ENCODE results near the gene FBXO4. TPM values are rescaled to one million over a fixed set of nuclear protein-coding genes. Genes with fewer than 3 reads are reported as not detected.
"Not testable (repeated sequence)": the region's sequence is repeated elsewhere in the genome, so short reads cannot be mapped to it uniquely, and the experiment has no call there.

Gene FBXO4
- total RNA-seq, 1 experiment from 2014 or later, result 1.2 TPM

DNA sequence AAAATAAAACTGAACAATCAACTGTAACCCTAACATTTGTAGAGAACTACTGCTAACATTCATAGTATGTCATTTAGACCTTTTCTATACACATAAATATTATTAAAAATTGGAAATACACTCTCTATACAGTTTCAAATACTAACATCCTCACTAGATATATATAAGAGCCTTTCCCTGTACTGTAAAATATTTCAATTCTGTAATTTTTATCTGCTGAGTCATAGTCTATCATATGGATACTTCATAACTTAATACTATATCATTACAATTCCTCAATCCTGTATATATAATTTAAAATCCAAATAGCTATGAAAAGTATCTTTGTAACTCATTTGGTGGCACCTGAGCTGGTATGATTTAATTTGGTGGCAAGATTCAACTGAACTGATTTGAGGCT lies 55.8 kb downstream of the FBXO4 start:
- no peak overlapping the region for H3K27ac ChIP-seq (ENCODE audit: insufficient read length, low read depth, low read length)
- Mint-ChIP-seq H3K9me3 (peaks cover under 1 to 7% of the 10 kb centered on the region in 2 experiments; a peak in 3 of 5 replicates), H3K36me3 (ENCODE audit: insufficient read depth in 1 of 3, low read depth in 3 of 3) (no peaks in the 10 kb centered on the region; a peak in 2 of 7 replicates), H3K27ac (no peak overlapping the region), H3K4me1 (no peaks in the 10 kb centered on the region), H3K4me3 (no peak overlapping the region), H3K27me3 (ENCODE audit: low read depth) (no peaks in the 10 kb centered on the region)
- no peak overlapping the region for H2AFZ ChIP-seq (ENCODE audit: low read length)
- H3K4me1 ChIP-seq (ENCODE audit: insufficient read depth, low read length), result no peaks in the 10 kb centered on the region
- no peak overlapping the region for H3K9ac ChIP-seq (ENCODE audit: extremely low read depth, insufficient read length, low read length)
- H3K23me2 ChIP-seq (ENCODE audit: insufficient read length, low read depth, low read length, poor library complexity, severe bottlenecking), result no peaks in the 10 kb centered on the region
- H2BK20ac ChIP-seq (ENCODE audit: low read depth, low read length, poor library complexity, severe bottlenecking), result no peak overlapping the region
- H3K23ac ChIP-seq (ENCODE audit: insufficient read length, low read depth, low read length), result no peak overlapping the region
- H3K9me3 ChIP-seq (ENCODE audit: control insufficient read depth, low read depth, low read length), result no peaks in the 10 kb centered on the region
- no peak overlapping the region for H3K18ac ChIP-seq (ENCODE audit: insufficient read length, low read depth, low read length)
- H3K79me1 ChIP-seq (ENCODE audit: insufficient read depth, low read depth, low read length, poor library complexity, severe bottlenecking), result no peaks in the 10 kb centered on the region
- DNase-seq, result no peak
- no peak overlapping the region for H2BK12ac ChIP-seq (ENCODE audit: insufficient read length, low read depth, low read length)
- no peak overlapping the region for H2AK5ac ChIP-seq (ENCODE audit: insufficient read length, low read length)
- H3K14ac ChIP-seq (ENCODE audit: insufficient read depth, low read length), result no peak overlapping the region
- H3K4me2 ChIP-seq (ENCODE audit: insufficient read depth, insufficient read length, low read length), result no peak overlapping the region
- TF ChIP-seq CTCF (conservative IDR thresholded peaks at IDR 0.05), result no peak
- no peaks in the 10 kb centered on the region for H3K27me3 ChIP-seq (ENCODE audit: insufficient read depth, low read length)
- no peak overlapping the region for H4K8ac ChIP-seq (replicated peaks; ENCODE audit: insufficient read length, low read depth, low read length)
- no peak overlapping the region for H3K56ac ChIP-seq (ENCODE audit: insufficient read length, low read depth, low read length)
- H2BK15ac ChIP-seq (ENCODE audit: low read depth, low read length), result no peak overlapping the region
- H3K4ac ChIP-seq (ENCODE audit: low read depth, low read length), result no peak overlapping the region
- H2BK120ac ChIP-seq (ENCODE audit: low read depth, low read length, poor library complexity, severe bottlenecking), result no peak overlapping the region
- no peak overlapping the region for H2BK5ac ChIP-seq (ENCODE audit: insufficient read length, low read length)
- H4K91ac ChIP-seq (ENCODE audit: insufficient read length, low read depth, low read length), result no peak overlapping the region
- H4K5ac ChIP-seq (ENCODE audit: insufficient read length, low read depth, low read length), result no peak overlapping the region
- H3T11ph ChIP-seq (ENCODE audit: low read length), result no peak overlapping the region
- no peaks in the 10 kb centered on the region for H3K79me2 ChIP-seq (ENCODE audit: insufficient read depth, low read length)
- H4K20me1 ChIP-seq (ENCODE audit: control insufficient read depth, insufficient read depth, insufficient read length), result no peaks in the 10 kb centered on the region

- not testable (repeated sequence) for H2AFZ ChIP-seq (ENCODE audit: low read length); H2BK20ac ChIP-seq (ENCODE audit: low read depth, low read length, poor library complexity, severe bottlenecking); H3K27ac Mint-ChIP-seq; H3K23ac ChIP-seq (ENCODE audit: insufficient read length, low read depth, low read length); H2BK12ac ChIP-seq (ENCODE audit: insufficient read length, low read depth, low read length); H2BK15ac ChIP-seq (ENCODE audit: low read depth, low read length); H3K27me3 ChIP-seq (ENCODE audit: insufficient read depth, low read length); H2BK5ac ChIP-seq (ENCODE audit: insufficient read length, low read length); H2BK120ac ChIP-seq (ENCODE audit: low read depth, low read length, poor library complexity, severe bottlenecking); H3K4me2 ChIP-seq (ENCODE audit: insufficient read depth, insufficient read length, low read length); H4K20me1 ChIP-seq (ENCODE audit: control insufficient read depth, insufficient read depth, insufficient read length); H3K23me2 ChIP-seq (ENCODE audit: insufficient read length, low read depth, low read length, poor library complexity, severe bottlenecking); H4K5ac ChIP-seq (ENCODE audit: insufficient read length, low read depth, low read length); H3K27ac ChIP-seq (ENCODE audit: insufficient read length, low read depth, low read length); H3K9ac ChIP-seq (ENCODE audit: extremely low read depth, insufficient read length, low read length); H3K9me3 ChIP-seq (ENCODE audit: control insufficient read depth, low read depth, low read length); H4K8ac ChIP-seq (replicated peaks; ENCODE audit: insufficient read length, low read depth, low read length); H2AK5ac ChIP-seq (ENCODE audit: insufficient read length, low read length); H3K4me1 Mint-ChIP-seq; H3K4ac ChIP-seq (ENCODE audit: low read depth, low read length); H3K56ac ChIP-seq (ENCODE audit: insufficient read length, low read depth, low read length); H3K79me2 ChIP-seq (ENCODE audit: insufficient read depth, low read length); H3K27me3 Mint-ChIP-seq (ENCODE audit: low read depth); H3K4me1 ChIP-seq (ENCODE audit: insufficient read depth, low read length); DNase-seq; H3K79me1 ChIP-seq (ENCODE audit: insufficient read depth, low read depth, low read length, poor library complexity, severe bottlenecking); H3K14ac ChIP-seq (ENCODE audit: insufficient read depth, low read length); H3K18ac ChIP-seq (ENCODE audit: insufficient read length, low read depth, low read length); H4K91ac ChIP-seq (ENCODE audit: insufficient read length, low read depth, low read length); H3K36me3 Mint-ChIP-seq (ENCODE audit: insufficient read depth in 1 of 3, low read depth in 3 of 3); H3K4me3 Mint-ChIP-seq; H3K9me3 Mint-ChIP-seq; H3T11ph ChIP-seq (ENCODE audit: low read length)
- WGBS (ENCODE audit: extremely low coverage, insufficient read length, low lambda C conversion rate), result no CpG with 5 or more reads among the region's 2 CpGs
Observed at GRCh38 chr5:41982858-41983257, 57.8 kb downstream of the FBXO4 start.

All from H9 (cell line).